ENCODE measurements around the gene NCOA5. TPM values are rescaled to one million over a fixed set of nuclear protein-coding genes. Genes with fewer than 3 reads are reported as not detected.
A peak's percentile ranks its signal among the peaks of the same experiment; 100 is the strongest.

The NCOA5 gene
- total RNA-seq, 6 donors from 2014 or later, result 17.1 to 48.2 (median 30.2) TPM

DNA sequence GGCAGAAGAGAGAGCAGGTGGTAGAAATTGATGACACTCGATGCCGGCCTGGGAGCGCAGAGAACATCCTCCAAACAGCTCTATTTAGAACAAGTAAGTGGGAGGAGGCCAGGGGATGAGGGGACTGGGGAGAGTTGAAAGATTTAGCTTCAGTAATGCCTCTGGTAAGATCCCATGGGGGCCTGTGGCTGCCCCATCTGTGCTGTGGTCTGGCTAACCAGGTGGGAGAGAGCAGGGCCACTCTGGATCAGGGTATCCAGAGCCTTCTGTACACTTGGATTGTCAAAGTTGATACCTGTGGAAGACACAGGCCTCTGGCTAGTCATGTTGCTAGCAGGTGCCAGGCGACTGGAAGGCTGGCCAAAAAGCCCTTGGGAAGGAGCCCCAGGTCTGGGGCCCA is 27.6 kb downstream of the NCOA5 start:
- TF ChIP-seq, protein P1, sequence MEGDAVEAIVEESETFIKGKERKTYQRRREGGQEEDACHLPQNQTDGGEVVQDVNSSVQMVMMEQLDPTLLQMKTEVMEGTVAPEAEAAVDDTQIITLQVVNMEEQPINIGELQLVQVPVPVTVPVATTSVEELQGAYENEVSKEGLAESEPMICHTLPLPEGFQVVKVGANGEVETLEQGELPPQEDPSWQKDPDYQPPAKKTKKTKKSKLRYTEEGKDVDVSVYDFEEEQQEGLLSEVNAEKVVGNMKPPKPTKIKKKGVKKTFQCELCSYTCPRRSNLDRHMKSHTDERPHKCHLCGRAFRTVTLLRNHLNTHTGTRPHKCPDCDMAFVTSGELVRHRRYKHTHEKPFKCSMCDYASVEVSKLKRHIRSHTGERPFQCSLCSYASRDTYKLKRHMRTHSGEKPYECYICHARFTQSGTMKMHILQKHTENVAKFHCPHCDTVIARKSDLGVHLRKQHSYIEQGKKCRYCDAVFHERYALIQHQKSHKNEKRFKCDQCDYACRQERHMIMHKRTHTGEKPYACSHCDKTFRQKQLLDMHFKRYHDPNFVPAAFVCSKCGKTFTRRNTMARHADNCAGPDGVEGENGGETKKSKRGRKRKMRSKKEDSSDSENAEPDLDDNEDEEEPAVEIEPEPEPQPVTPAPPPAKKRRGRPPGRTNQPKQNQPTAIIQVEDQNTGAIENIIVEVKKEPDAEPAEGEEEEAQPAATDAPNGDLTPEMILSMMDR (IDR thresholded peaks at IDR 0.05), result no peak
- no peak for TF ChIP-seq EP300 (IDR thresholded peaks at IDR 0.05)
- TF ChIP-seq POLR2A (IDR thresholded peaks at IDR 0.05), result no peak
- no peak for TF ChIP-seq POLR2AphosphoS5 (IDR thresholded peaks at IDR 0.05)
- Histone ChIP-seq H3K4me1 (peaks cover 38 to 55% (median 43%) of the 10 kb centered on the region in 4 donors), H3K36me3 (peaks cover 42 to 67% (median 57%) of the 10 kb centered on the region in 4 donors), H3K9me3 (no peaks in the 10 kb centered on the region), H3K27me3 (peaks cover 0 to 11% (median 2%) of the 10 kb centered on the region in 4 donors), H3K4me3 (no peak overlapping the region), H3K27ac (peak overlapping the region in 2 of 4 donors; percentile 68 to 71)
- WGBS, 2 donors, result 93 to 99% methylated on average over 3 to 4 of the region's 4 CpGs
- ATAC-seq (ENCODE audit: low FRiP score in 2 of 2) (no peak), DNase-seq (no peak)

DNA sequence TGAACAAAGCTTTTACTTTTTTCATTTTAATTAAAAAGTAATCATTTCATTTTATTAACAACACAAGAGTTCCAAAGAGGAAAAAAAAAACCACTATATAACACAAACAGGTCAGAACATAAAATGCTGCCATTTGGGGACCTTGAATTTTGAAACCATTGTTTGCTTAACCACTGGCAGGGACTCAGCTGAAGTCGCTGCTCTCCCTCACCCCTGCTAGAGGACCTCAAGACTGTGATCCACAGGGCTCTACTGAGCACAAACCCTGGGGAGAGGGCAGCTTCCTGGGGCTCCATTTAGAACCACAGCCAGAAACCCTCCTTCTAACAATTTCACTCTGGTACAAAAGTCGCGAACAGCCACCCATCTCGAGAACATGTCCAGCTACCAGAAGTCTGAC is 28.8 kb downstream of the NCOA5 start:
- DNase-seq (no peak), ATAC-seq (ENCODE audit: low FRiP score in 2 of 2) (no peak)
- peak overlapping the region in 3 of 4 donors; percentile 4 to 71 (median 68) for H3K27ac ChIP-seq
- TF ChIP-seq EP300 (IDR thresholded peaks at IDR 0.05) (no peak), POLR2A (IDR thresholded peaks at IDR 0.05) (no peak), POLR2AphosphoS5 (IDR thresholded peaks at IDR 0.05) (no peak)
- TF ChIP-seq, protein P1 (IDR thresholded peaks at IDR 0.05), result no peak
- H3K9me3 ChIP-seq, result no peaks in the 10 kb centered on the region
- WGBS, 2 donors, result 71 to 75% methylated on average over 4 of the region's 4 CpGs
- H3K4me3 ChIP-seq, result no peak overlapping the region
- peaks cover 0 to 12% (median 4%) of the 10 kb centered on the region in 4 donors for H3K27me3 ChIP-seq
- peaks cover 38 to 58% (median 44%) of the 10 kb centered on the region in 4 donors for H3K4me1 ChIP-seq
- H3K36me3 ChIP-seq, result peaks cover 32 to 55% (median 45%) of the 10 kb centered on the region in 4 donors

DNA sequence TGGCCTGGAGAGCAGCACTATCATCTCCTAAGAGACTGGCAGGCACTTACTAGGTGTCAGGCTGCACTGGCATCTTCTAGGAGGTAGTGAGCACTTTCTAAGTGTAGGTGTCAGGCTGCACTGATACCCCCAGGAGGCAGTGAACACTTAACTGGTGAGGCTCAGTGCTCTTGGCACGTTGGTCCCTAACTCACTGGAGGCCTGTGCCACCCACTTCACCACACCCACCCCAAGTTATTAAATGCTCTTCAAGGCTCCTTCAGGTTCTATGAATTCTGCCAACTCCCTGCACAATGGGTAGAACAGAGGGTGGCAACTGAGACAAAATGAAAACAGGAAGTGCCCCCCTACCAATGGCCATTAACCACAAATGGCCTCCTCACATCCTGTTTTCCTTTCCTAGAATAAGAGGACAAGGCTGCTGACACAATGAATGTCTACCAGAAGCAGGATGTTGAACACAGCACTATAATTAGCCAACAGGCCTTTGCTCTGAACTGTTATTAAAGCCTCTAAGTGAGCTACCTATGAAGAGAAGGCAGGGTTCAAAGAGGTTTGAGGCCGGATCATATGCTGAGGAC is 29.4 kb downstream of the NCOA5 start:
- ATAC-seq (ENCODE audit: low FRiP score in 2 of 2) (peak in 1 of 2 donors; percentile 25), DNase-seq (peak in 1 of 2 donors; percentile 31)
- TF ChIP-seq POLR2A (IDR thresholded peaks at IDR 0.05) (no peak), POLR2AphosphoS5 (IDR thresholded peaks at IDR 0.05) (peak; percentile 55 to 57), EP300 (IDR thresholded peaks at IDR 0.05) (no peak)
- TF ChIP-seq, protein P1 (IDR thresholded peaks at IDR 0.05), result no peak

DNA sequence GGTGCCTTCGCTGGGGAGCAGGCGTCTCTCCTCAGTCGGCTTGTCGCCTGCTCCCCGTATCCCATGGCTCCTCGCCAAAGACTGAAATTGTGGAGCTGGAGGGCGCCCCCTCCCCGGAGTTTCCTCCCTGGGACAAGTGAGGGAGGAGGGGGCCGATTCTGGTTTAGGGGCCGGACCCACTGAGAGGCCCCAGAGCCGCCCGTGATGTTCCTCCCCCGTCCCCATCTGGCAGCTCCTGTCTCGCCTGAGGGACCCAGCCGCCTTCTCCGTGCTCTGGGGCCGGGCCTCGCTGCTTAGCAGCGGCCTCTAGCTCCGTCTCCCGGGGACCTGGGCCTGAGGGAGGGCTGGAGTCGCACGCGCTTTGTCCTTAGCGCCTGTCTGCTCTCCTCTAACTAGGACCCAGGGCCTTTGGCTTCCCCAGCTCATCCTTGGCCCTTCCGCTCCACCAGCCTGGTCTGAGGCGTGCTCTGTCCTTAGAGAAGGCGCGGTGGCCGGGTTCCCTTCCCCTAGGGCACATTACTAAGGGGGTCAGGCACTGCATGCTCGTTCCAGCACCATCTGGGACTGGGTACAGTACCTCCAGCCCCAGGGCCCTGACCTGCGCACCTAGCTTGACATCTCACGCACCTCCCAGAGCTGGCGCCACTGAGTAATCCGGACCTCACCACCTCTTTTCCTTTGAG is 31.0 kb downstream of the NCOA5 start:
- Histone ChIP-seq H3K9me3 (no peaks in the 10 kb centered on the region), H3K36me3 (peaks cover 12 to 33% (median 23%) of the 10 kb centered on the region in 4 donors), H3K4me1 (peaks cover 38 to 58% (median 44%) of the 10 kb centered on the region in 4 donors), H3K27ac (peak overlapping the region in 2 of 4 donors; percentile 12 to 21), H3K27me3 (peaks cover 0 to 12% (median 4%) of the 10 kb centered on the region in 4 donors), H3K4me3 (peak overlapping the region in 3 of 4 donors; percentile 15 to 37 (median 30))
- TF ChIP-seq POLR2A (IDR thresholded peaks at IDR 0.05) (no peak), POLR2AphosphoS5 (IDR thresholded peaks at IDR 0.05) (no peak), EP300 (IDR thresholded peaks at IDR 0.05) (no peak)
- TF ChIP-seq, protein P1 (IDR thresholded peaks at IDR 0.05), result no peak
- DNase-seq, result peak in 1 of 2 donors; percentile 78
- WGBS, 2 donors, result 37 to 63% methylated on average over 12 to 34 of the region's 35 CpGs
- peak in 1 of 2 donors; percentile 25 for ATAC-seq (ENCODE audit: low FRiP score in 2 of 2)

More for the DNA sequence above, 29.4 kb downstream of the NCOA5 start:
- H3K4me3 ChIP-seq, result no peak overlapping the region
- H3K27ac ChIP-seq, result peak overlapping the region in 3 of 4 donors; percentile 3 to 71 (median 68)
- H3K27me3 ChIP-seq, result peaks cover 0 to 12% (median 4%) of the 10 kb centered on the region in 4 donors
- WGBS, 2 donors, result 31 to 45% methylated on average over 1 to 2 of the region's 2 CpGs
- peaks cover 38 to 58% (median 44%) of the 10 kb centered on the region in 4 donors for H3K4me1 ChIP-seq
- peaks cover 27 to 49% (median 39%) of the 10 kb centered on the region in 4 donors for H3K36me3 ChIP-seq
- no peaks in the 10 kb centered on the region for H3K9me3 ChIP-seq
